HG03135 (cell line): ENCODE measurements around the gene ITGA4.

Experiments
- ATAC-seq: cut with Tn5 transposase; IDR thresholded peaks from one replicate; pipeline ENCODE4 v1.9.1; 2021; ENCODE audit warnings: mild to moderate bottlenecking, moderate library complexity; ENCODE audit not compliant: unreplicated experiment

The ITGA4 gene

DNA sequence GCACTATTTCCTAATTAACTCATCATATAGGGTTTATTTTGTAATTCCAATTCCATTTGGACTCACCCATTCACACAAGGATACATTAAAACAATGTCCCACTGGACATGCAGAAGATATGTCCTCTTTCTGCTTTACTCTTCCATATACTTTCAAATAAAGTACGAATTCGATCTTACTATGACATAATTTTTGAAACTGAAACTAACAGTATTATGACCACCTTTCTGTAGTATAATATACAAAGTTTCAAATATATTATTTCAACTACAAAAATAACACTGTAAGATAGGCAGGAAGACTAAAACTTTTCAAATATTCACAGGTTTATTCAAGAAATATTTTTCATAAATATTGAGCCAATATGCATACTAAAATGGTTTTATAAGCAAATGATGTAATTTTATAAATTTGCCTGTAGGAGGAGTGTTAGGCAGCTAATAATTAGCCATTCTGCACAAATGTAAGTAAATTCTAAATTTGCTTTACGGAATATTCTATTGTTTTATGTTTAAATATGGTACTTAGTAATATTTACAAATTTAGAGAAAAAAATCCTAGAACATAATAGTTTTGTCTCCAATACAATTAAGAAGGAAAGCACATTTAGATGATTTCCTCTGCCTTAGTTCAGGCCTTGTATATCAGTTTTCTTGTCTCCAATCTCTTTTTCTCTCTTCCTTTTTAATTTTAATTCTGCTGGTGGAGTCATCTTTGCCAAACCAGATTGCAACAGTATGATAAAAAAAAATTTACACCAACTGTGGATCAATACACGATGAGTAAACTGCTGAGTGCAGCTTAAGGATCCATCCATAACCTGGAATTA, 113.9 kb downstream of the ITGA4 start:
- no peak for ATAC-seq

DNA sequence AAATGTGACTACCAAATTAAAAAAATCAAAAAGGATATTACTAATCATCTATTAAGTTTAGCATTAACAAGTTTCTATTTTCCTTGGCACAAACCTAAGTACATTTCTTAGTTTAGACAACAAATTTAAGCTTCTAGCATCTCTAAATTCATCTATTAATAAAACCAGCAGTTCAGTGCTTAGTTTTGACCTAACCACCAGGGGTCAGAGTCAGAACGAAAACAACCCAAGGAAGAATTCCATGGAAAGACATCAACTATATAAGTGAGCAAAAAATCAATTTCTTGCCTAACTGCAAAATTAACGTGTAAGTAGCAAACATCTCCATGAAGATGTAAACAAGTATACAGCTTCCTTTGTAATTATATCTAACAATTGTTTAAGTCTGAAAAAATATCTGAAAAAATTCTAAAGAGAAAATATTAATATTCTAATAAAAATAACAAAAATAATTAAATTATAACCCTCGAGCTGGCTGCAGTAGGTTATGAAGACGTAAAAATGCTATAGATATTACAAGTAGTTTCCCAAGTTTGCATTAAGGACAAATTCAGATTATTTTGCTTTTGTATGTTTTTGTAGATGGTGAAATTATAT, 116.1 kb downstream of the ITGA4 start:
- ATAC-seq = no peak

DNA sequence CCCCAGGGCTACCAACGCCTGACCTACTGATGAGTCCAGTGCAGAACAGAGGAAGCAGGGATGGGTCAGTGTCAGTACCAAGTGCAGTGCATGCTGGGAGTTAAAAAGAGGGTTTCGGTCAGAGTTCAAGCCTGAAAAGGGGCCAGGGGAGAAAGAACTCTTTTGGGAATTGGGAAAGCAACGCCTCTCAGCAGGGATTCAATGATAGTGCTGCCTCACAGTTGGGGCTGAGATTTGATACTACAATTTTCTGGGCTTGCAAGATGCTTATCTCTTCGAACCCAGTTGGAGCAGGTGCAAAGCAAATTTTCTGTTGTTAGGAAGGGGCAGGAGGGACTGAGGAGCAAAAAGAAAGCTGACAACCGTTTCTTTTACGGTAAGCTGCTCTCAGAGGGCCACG, 117.1 kb downstream of the ITGA4 start:
- no peak for ATAC-seq

DNA sequence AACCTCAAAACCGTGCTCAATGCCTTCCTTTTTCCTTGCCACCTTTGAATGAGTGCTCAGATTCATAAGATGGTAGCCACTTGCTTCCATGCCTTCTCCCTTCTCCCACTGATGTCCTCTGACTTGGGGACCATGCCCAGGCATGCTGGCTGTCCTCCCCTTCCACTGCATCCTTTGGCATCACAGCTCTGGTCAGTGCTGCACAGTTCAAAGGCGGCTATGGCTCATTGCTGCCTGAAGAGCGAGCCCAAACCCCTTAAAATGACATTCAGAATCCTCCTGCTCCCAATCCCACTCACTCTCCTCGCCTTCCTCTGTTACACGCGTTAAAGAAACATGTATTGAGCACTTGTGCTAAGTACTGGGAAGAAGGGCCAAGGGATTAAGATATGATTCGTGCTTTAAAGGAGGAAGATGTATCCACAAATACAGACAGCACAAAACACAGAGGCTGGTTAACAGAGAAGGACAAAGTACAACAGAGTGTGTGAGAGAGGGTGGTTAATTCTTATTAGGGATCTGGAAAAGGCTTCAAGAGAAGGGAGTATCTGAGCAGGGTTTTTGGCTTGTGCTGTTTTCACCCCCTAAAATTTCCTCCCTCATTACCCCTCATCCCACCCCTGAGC, 118.0 kb downstream of the ITGA4 start:
- no peak for ATAC-seq

DNA sequence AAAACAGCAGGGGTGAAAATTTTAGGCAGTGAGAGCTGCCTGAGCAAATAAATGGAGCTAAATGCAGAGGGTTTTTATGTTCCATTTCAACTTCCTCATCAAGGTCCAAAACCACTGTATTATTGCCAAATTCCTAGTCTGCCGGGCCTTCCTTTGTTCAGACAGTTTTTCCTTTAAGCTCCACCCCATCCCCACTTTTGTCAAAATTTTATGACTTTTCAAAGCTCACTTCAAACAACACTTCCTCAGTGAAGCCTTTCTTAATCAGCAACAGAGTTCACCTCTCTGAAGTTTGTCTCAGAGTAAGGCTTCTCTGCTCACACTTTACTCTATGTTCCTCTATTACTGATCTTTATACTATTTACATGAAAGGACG, 118.5 kb downstream of the ITGA4 start:
- no peak for ATAC-seq

DNA sequence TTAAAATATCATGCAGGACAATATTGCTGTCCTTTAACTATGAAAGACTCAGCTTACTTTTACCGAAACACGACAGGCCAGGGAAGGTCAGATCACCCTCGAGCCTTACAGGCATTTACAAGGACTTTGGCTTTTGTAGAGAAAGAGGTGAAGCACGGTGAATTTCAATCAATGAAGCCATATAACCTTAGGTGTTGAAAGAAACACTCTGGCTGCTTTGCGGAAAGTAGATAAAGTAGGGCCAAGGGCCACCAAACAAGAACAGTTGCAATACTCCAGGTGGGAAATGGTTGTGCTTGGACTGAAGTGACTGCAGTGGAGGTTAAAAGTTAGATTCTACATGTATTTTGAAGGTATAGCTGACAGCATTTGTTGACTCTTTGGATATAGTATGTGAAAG, 119.2 kb downstream of the ITGA4 start:
- no peak for ATAC-seq

DNA sequence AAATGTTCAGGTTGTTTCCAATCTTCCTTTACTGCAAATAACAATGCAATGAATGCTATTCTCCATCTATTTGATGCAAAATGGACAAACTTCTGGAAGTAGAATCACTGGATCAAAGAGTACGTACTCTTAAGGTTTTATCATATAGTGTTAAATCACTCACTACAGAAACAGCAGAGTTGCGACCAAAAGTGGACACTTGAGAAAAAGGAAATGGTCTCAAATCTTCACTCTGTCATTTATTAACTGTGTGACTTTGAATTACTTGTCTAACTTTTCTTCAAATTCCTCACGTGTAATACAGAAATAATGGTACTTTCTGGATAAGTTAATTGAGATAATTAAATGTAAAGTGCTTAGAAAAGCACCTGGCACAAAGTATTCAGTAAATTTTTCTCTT, 121.6 kb downstream of the ITGA4 start:
- ATAC-seq = no peak

DNA sequence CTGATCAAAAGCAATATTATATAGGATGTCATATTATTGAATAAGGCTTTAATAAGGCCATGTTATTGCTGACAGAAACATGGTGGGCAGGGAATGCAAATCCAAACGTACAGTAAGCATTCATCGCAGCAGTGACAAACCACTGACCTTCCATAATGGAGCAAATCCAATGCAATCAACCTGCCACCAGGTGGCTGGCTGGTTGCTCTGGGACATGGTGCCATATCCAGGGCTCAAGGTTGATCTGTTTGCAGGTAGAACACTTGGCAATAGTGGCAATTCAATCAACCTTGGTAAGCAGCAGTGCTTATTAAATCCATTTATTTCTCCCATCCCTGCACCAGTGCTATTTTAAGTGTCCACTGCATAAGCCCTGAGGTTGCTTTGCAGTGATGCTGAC, 124.3 kb downstream of the ITGA4 start:
- ATAC-seq = no peak

DNA sequence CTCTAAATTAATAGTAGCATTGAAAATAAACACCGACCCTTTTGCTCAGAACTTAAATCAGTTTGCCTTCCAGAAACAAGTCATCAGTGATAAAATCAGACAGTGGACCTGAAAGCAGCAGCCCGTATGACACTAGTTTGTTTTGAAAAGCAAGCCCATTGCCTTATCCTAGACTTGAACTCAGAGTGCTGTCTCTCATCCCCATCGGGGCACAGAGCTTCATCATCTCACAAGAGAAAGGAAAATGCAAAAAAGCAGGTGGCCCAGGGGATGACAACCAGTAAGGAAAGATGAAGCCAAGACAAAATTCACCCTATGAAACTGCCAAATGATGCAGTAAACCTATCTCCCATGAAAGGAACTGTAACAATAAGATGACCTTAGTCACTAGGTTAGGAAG, 128.5 kb downstream of the ITGA4 start:
- no peak for ATAC-seq
